ENCODE measurements around the gene CWC27.

CWC27 gene

GRCh38 chr5:64947031-64947430 is 178.3 kb downstream of the CWC27 start:
- Histone ChIP-seq H3K9me3 (ENCODE audit: control insufficient read depth, insufficient read depth, low read length) (no peaks in the 10 kb centered on the region), H3K27ac (ENCODE audit: low read depth, low read length) (no peak overlapping the region), H3K4me3 (ENCODE audit: low read depth, low read length) (no peak overlapping the region), H3K4me1 (ENCODE audit: control insufficient read depth, insufficient read depth, low read length) (no peaks in the 10 kb centered on the region), H3K27me3 (ENCODE audit: control insufficient read depth, insufficient read depth, low read length) (no peaks in the 10 kb centered on the region), H3K9ac (ENCODE audit: low read depth, low read length) (no peak overlapping the region), H3K36me3 (ENCODE audit: control insufficient read depth, insufficient read depth, low read length) (no peaks in the 10 kb centered on the region)

- Histone ChIP-seq H3K4me3 (ENCODE audit: low read depth, low read length) (no peak overlapping the region), H3K4me1 (ENCODE audit: control insufficient read depth, insufficient read depth, low read length) (no peaks in the 10 kb centered on the region), H3K27me3 (ENCODE audit: control insufficient read depth, insufficient read depth, low read length) (no peaks in the 10 kb centered on the region), H3K9me3 (ENCODE audit: control insufficient read depth, insufficient read depth, low read length) (no peaks in the 10 kb centered on the region), H3K27ac (ENCODE audit: low read depth, low read length) (no peak overlapping the region), H3K9ac (ENCODE audit: low read depth, low read length) (no peak overlapping the region), H3K36me3 (ENCODE audit: control insufficient read depth, insufficient read depth, low read length) (no peaks in the 10 kb centered on the region)
Measured at GRCh38 chr5:64947801-64948200, 179.1 kb downstream of the CWC27 start.

GRCh38 chr5:64949331-64949730 is 180.6 kb downstream of the CWC27 start:
- Histone ChIP-seq H3K4me3 (ENCODE audit: low read depth, low read length) (no peak overlapping the region), H3K9ac (ENCODE audit: low read depth, low read length) (no peak overlapping the region), H3K4me1 (ENCODE audit: control insufficient read depth, insufficient read depth, low read length) (no peaks in the 10 kb centered on the region), H3K27ac (ENCODE audit: low read depth, low read length) (no peak overlapping the region), H3K36me3 (ENCODE audit: control insufficient read depth, insufficient read depth, low read length) (no peaks in the 10 kb centered on the region), H3K27me3 (ENCODE audit: control insufficient read depth, insufficient read depth, low read length) (no peaks in the 10 kb centered on the region), H3K9me3 (ENCODE audit: control insufficient read depth, insufficient read depth, low read length) (no peaks in the 10 kb centered on the region)

GRCh38 chr5:64952951-64953673 is 184.4 kb downstream of the CWC27 start:
- Histone ChIP-seq H3K36me3 (ENCODE audit: control insufficient read depth, insufficient read depth, low read length) (no peaks in the 10 kb centered on the region), H3K9ac (ENCODE audit: low read depth, low read length) (no peak overlapping the region), H3K27ac (ENCODE audit: low read depth, low read length) (no peak overlapping the region), H3K27me3 (ENCODE audit: control insufficient read depth, insufficient read depth, low read length) (no peaks in the 10 kb centered on the region), H3K9me3 (ENCODE audit: control insufficient read depth, insufficient read depth, low read length) (no peaks in the 10 kb centered on the region), H3K4me3 (ENCODE audit: low read depth, low read length) (no peak overlapping the region), H3K4me1 (ENCODE audit: control insufficient read depth, insufficient read depth, low read length) (no peaks in the 10 kb centered on the region)

GRCh38 chr5:64954518-64954917 is 185.8 kb downstream of the CWC27 start:
- no peak overlapping the region for H3K4me3 ChIP-seq (ENCODE audit: low read depth, low read length)
- no peaks in the 10 kb centered on the region for H3K27me3 ChIP-seq (ENCODE audit: control insufficient read depth, insufficient read depth, low read length)
- no peaks in the 10 kb centered on the region for H3K4me1 ChIP-seq (ENCODE audit: control insufficient read depth, insufficient read depth, low read length)
- no peak overlapping the region for H3K27ac ChIP-seq (ENCODE audit: low read depth, low read length)
- no peak overlapping the region for H3K9ac ChIP-seq (ENCODE audit: low read depth, low read length)
- no peaks in the 10 kb centered on the region for H3K36me3 ChIP-seq (ENCODE audit: control insufficient read depth, insufficient read depth, low read length)
- no peaks in the 10 kb centered on the region for H3K9me3 ChIP-seq (ENCODE audit: control insufficient read depth, insufficient read depth, low read length)

GRCh38 chr5:64958757-64959391 is 190.1 kb downstream of the CWC27 start:
- Histone ChIP-seq H3K27ac (ENCODE audit: low read depth, low read length) (no peak overlapping the region), H3K4me3 (ENCODE audit: low read depth, low read length) (no peak overlapping the region), H3K4me1 (ENCODE audit: control insufficient read depth, insufficient read depth, low read length) (no peaks in the 10 kb centered on the region), H3K9ac (ENCODE audit: low read depth, low read length) (no peak overlapping the region), H3K36me3 (ENCODE audit: control insufficient read depth, insufficient read depth, low read length) (no peaks in the 10 kb centered on the region), H3K27me3 (ENCODE audit: control insufficient read depth, insufficient read depth, low read length) (no peaks in the 10 kb centered on the region), H3K9me3 (ENCODE audit: control insufficient read depth, insufficient read depth, low read length) (0 out of 2 replicates have a peak, but pooled peaks cover 3% of the 10 kb centered on the region)

- no peak overlapping the region for H3K4me3 ChIP-seq (ENCODE audit: low read depth, low read length)
- 0 out of 2 replicates have a peak, but pooled peaks cover 3% of the 10 kb centered on the region for H3K9me3 ChIP-seq (ENCODE audit: control insufficient read depth, insufficient read depth, low read length)
- no peak overlapping the region for H3K27ac ChIP-seq (ENCODE audit: low read depth, low read length)
- H3K27me3 ChIP-seq (ENCODE audit: control insufficient read depth, insufficient read depth, low read length): no peaks in the 10 kb centered on the region
- no peaks in the 10 kb centered on the region for H3K36me3 ChIP-seq (ENCODE audit: control insufficient read depth, insufficient read depth, low read length)
- H3K4me1 ChIP-seq (ENCODE audit: control insufficient read depth, insufficient read depth, low read length): no peaks in the 10 kb centered on the region
- no peak overlapping the region for H3K9ac ChIP-seq (ENCODE audit: low read depth, low read length)
Measured at GRCh38 chr5:64963278-64963677, 194.5 kb downstream of the CWC27 start.

- no peak overlapping the region for H3K4me3 ChIP-seq (ENCODE audit: low read depth, low read length)
- H3K27me3 ChIP-seq (ENCODE audit: control insufficient read depth, insufficient read depth, low read length): no peaks in the 10 kb centered on the region
- no peak overlapping the region for H3K9ac ChIP-seq (ENCODE audit: low read depth, low read length)
- H3K4me1 ChIP-seq (ENCODE audit: control insufficient read depth, insufficient read depth, low read length): peaks cover 4% of the 10 kb centered on the region; the same call in 1 of the 2 replicates
- H3K36me3 ChIP-seq (ENCODE audit: control insufficient read depth, insufficient read depth, low read length): peaks cover 5% of the 10 kb centered on the region; the same call in 1 of the 2 replicates
- no peaks in the 10 kb centered on the region for H3K9me3 ChIP-seq (ENCODE audit: control insufficient read depth, insufficient read depth, low read length)
- H3K27ac ChIP-seq (ENCODE audit: low read depth, low read length): no peak overlapping the region
Measured at GRCh38 chr5:64968591-64969110, 199.9 kb downstream of the CWC27 start.

GRCh38 chr5:64969578-64969977 is 200.8 kb downstream of the CWC27 start:
- Histone ChIP-seq H3K27me3 (ENCODE audit: control insufficient read depth, insufficient read depth, low read length) (no peaks in the 10 kb centered on the region), H3K36me3 (ENCODE audit: control insufficient read depth, insufficient read depth, low read length) (peaks cover 5% of the 10 kb centered on the region; the same call in 1 of the 2 replicates), H3K4me3 (ENCODE audit: low read depth, low read length) (no peak overlapping the region), H3K9me3 (ENCODE audit: control insufficient read depth, insufficient read depth, low read length) (no peaks in the 10 kb centered on the region), H3K4me1 (ENCODE audit: control insufficient read depth, insufficient read depth, low read length) (peaks cover 4% of the 10 kb centered on the region; the same call in 1 of the 2 replicates), H3K27ac (ENCODE audit: low read depth, low read length) (no peak overlapping the region), H3K9ac (ENCODE audit: low read depth, low read length) (no peak overlapping the region)

GRCh38 chr5:64971513-64971912 is 202.8 kb downstream of the CWC27 start:
- Histone ChIP-seq H3K36me3 (ENCODE audit: control insufficient read depth, insufficient read depth, low read length) (peaks cover 5% of the 10 kb centered on the region; the same call in 1 of the 2 replicates), H3K4me1 (ENCODE audit: control insufficient read depth, insufficient read depth, low read length) (peaks cover 4% of the 10 kb centered on the region; the same call in 1 of the 2 replicates), H3K9ac (ENCODE audit: low read depth, low read length) (no peak overlapping the region), H3K4me3 (ENCODE audit: low read depth, low read length) (no peak overlapping the region), H3K27me3 (ENCODE audit: control insufficient read depth, insufficient read depth, low read length) (no peaks in the 10 kb centered on the region), H3K27ac (ENCODE audit: low read depth, low read length) (no peak overlapping the region), H3K9me3 (ENCODE audit: control insufficient read depth, insufficient read depth, low read length) (no peaks in the 10 kb centered on the region)

- peaks cover 5% of the 10 kb centered on the region; the same call in 1 of the 2 replicates for H3K36me3 ChIP-seq (ENCODE audit: control insufficient read depth, insufficient read depth, low read length)
- H3K27ac ChIP-seq (ENCODE audit: low read depth, low read length): no peak overlapping the region
- no peak overlapping the region for H3K9ac ChIP-seq (ENCODE audit: low read depth, low read length)
- H3K4me3 ChIP-seq (ENCODE audit: low read depth, low read length): no peak overlapping the region
- H3K27me3 ChIP-seq (ENCODE audit: control insufficient read depth, insufficient read depth, low read length): no peaks in the 10 kb centered on the region
- H3K9me3 ChIP-seq (ENCODE audit: control insufficient read depth, insufficient read depth, low read length): no peaks in the 10 kb centered on the region
- peaks cover 4% of the 10 kb centered on the region; the same call in 1 of the 2 replicates for H3K4me1 ChIP-seq (ENCODE audit: control insufficient read depth, insufficient read depth, low read length)
Measured at GRCh38 chr5:64971990-64972389, 203.3 kb downstream of the CWC27 start.

All from HUES48 (cell line).